Breast epithelium (tissue), 3 donors: ENCODE data around the gene PANK1.

Experiments used
- CTCF ChIP-seq, 3 donors: fragments of 450-650 bp; IDR thresholded peaks; one replicate each; pipeline ENCODE4 v1.5.1; 2016 to 2017; ENCODE audit warnings: antibody characterized with exemption in 3 of 3, mild to moderate bottlenecking in 3 of 3, moderate library complexity in 3 of 3
- POLR2A ChIP-seq: fragments of 450-650 bp; IDR thresholded peaks from one replicate; pipeline ENCODE4 v1.6.1; 2016; ENCODE audit warnings: antibody characterized with exemption, mild to moderate bottlenecking, moderate library complexity
- POLR2AphosphoS5 ChIP-seq, 3 donors: sonication (generic); formaldehyde crosslinking; IDR thresholded peaks; one replicate each; pipeline ENCODE4 v1.6.1; 2017; ENCODE audit warnings: antibody characterized with exemption in 3 of 3

GRCh38 chr10:89651205-89651915 is 6.3 kb upstream of the PANK1 start:
- TF ChIP-seq POLR2A: no peak
- no peak for TF ChIP-seq CTCF (IDR thresholded peaks at IDR 0.05)
- no peak for TF ChIP-seq POLR2AphosphoS5 (IDR thresholded peaks at IDR 0.05)
